ENCODE measurements around the gene NR2E1. TPM values are rescaled to one million over a fixed set of nuclear protein-coding genes. Genes with fewer than 3 reads are reported as not detected.
A peak's percentile ranks its signal among the peaks of the same experiment; 100 is the strongest.

Gene NR2E1
- total and polyA plus RNA-seq, 2 of the 13 experiments (the other 11 are each of a cell fraction or from before 2014, with no cell fraction given): not detected

DNA sequence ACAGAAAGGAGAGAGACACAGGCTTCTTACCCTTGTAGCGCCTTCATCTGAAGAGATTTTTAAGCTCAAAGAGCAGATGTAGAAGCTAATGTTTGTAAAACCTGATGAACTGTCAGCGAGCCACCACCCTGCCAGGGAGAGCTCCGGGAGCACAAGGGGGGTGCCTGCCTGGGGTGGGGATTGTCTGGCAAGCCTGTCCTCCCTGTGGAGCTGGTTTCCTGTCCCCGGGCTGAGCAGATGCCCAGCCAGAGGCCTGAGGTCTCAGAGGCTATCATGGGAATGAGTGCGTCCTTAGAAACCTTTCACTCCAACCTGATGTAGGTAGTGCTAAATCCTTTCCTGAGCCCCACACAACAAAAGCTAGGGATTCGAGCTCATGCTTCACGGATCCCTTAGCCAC is 41.9 kb upstream of the NR2E1 start:
- ATAC-seq: peak; percentile 53; the same call in 2 of the 3 replicates
- intact Hi-C loops (cut with micrococcal nuclease; ENCODE audit: unreplicated experiment) (no loop called here), in situ Hi-C loops (cut with HindIII; ENCODE audit: extremely low pct_ligation_motif_present, low pct_unique_long_range_greater_than_20kb) (no loop called here)
- H3K9me3 ChIP-seq (ENCODE audit: low read length): no peaks in the 10 kb centered on the region
- peaks cover 3 to 53% of the 10 kb centered on the region in 2 experiments; a peak in 4 of 5 replicates for H3K27me3 ChIP-seq (ENCODE audit: control insufficient read depth in 1 of 2, insufficient read depth in 2 of 2, low read length in 2 of 2)
- no peaks in the 10 kb centered on the region for H3K36me3 ChIP-seq (replicated peaks in 1 of 2; ENCODE audit: control insufficient read depth in 1 of 2, insufficient read depth in 2 of 2, low read length in 2 of 2)
- TF ChIP-seq MIER2 (CRISPR knock-in tag; IDR thresholded peaks at IDR 0.05): no peak
- no peak for TF ChIP-seq MIXL1 (CRISPR knock-in tag; IDR thresholded peaks at IDR 0.05)
- no peak for TF ChIP-seq ZNF496 (CRISPR knock-in tag; IDR thresholded peaks at IDR 0.05; ENCODE audit: insufficient replicate concordance)
- TF ChIP-seq, protein P1, sequence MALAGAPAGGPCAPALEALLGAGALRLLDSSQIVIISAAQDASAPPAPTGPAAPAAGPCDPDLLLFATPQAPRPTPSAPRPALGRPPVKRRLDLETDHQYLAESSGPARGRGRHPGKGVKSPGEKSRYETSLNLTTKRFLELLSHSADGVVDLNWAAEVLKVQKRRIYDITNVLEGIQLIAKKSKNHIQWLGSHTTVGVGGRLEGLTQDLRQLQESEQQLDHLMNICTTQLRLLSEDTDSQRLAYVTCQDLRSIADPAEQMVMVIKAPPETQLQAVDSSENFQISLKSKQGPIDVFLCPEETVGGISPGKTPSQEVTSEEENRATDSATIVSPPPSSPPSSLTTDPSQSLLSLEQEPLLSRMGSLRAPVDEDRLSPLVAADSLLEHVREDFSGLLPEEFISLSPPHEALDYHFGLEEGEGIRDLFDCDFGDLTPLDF (CRISPR knock-in tag; IDR thresholded peaks at IDR 0.05): no peak
- TF ChIP-seq, protein P2, sequence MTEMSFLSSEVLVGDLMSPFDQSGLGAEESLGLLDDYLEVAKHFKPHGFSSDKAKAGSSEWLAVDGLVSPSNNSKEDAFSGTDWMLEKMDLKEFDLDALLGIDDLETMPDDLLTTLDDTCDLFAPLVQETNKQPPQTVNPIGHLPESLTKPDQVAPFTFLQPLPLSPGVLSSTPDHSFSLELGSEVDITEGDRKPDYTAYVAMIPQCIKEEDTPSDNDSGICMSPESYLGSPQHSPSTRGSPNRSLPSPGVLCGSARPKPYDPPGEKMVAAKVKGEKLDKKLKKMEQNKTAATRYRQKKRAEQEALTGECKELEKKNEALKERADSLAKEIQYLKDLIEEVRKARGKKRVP (CRISPR knock-in tag; IDR thresholded peaks at IDR 0.05): no peak
- TF ChIP-seq SOX5 (CRISPR knock-in tag; IDR thresholded peaks at IDR 0.05; ENCODE audit: borderline replicate concordance): no peak
- TF ChIP-seq RBAK (CRISPR knock-in tag; IDR thresholded peaks at IDR 0.05): no peak
- TF ChIP-seq CHCHD3 (CRISPR knock-in tag; IDR thresholded peaks at IDR 0.05): no peak
- no peak for TF ChIP-seq NFE2L2 (IDR thresholded peaks at IDR 0.05; ENCODE audit: low read length)
- no peak for TF ChIP-seq JUNB (CRISPR knock-in tag; IDR thresholded peaks at IDR 0.05; ENCODE audit: borderline replicate concordance)
- no peak for TF ChIP-seq RXRA (CRISPR knock-in tag; IDR thresholded peaks at IDR 0.05)
- TF ChIP-seq, protein P3, sequence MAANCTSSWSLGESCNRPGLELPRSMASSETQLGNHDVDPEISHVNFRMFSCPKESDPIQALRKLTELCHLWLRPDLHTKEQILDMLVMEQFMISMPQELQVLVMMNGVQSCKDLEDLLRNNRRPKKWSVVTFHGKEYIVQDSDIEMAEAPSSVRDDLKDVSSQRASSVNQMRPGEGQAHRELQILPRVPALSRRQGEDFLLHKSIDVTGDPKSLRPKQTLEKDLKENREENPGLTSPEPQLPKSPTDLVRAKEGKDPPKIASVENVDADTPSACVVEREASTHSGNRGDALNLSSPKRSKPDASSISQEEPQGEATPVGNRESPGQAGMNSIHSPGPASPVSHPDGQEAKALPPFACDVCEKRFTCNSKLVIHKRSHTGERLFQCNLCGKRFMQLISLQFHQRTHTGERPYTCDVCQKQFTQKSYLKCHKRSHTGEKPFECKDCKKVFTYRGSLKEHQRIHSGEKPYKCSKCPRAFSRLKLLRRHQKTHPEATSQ (CRISPR knock-in tag; IDR thresholded peaks at IDR 0.05; ENCODE audit: borderline replicate concordance): no peak
- TF ChIP-seq RFXANK (CRISPR knock-in tag; IDR thresholded peaks at IDR 0.05): no peak
- no peak for TF ChIP-seq ZNF788 (CRISPR knock-in tag; IDR thresholded peaks at IDR 0.05; ENCODE audit: borderline replicate concordance)
- no peak for TF ChIP-seq ZNF724P (CRISPR knock-in tag; IDR thresholded peaks at IDR 0.05; ENCODE audit: borderline replicate concordance)
- TF ChIP-seq SYNCRIP (IDR thresholded peaks at IDR 0.05; ENCODE audit: insufficient read depth, low read depth, low read length): no peak
- TF ChIP-seq GLI4 (CRISPR knock-in tag; IDR thresholded peaks at IDR 0.05; ENCODE audit: borderline replicate concordance): no peak
- TF ChIP-seq, protein P4, sequence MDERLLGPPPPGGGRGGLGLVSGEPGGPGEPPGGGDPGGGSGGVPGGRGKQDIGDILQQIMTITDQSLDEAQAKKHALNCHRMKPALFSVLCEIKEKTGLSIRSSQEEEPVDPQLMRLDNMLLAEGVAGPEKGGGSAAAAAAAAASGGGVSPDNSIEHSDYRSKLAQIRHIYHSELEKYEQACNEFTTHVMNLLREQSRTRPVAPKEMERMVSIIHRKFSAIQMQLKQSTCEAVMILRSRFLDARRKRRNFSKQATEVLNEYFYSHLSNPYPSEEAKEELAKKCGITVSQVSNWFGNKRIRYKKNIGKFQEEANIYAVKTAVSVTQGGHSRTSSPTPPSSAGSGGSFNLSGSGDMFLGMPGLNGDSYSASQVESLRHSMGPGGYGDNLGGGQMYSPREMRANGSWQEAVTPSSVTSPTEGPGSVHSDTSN (CRISPR knock-in tag; IDR thresholded peaks at IDR 0.05): no peak
- H3K4me1 ChIP-seq (ENCODE audit: insufficient read depth, low read length): peaks cover 45% of the 10 kb centered on the region
- H2AFZ ChIP-seq (ENCODE audit: low read length): no peak overlapping the region
- no peak overlapping the region for H3K27ac ChIP-seq (ENCODE audit: extremely low read length, insufficient read depth, low read length)
- H3K4me2 ChIP-seq (ENCODE audit: low read depth, low read length): no peak overlapping the region
- no peaks in the 10 kb centered on the region for H3K79me2 ChIP-seq (ENCODE audit: insufficient read depth, low read length)
- no peak overlapping the region for H3K9ac ChIP-seq (ENCODE audit: insufficient read depth, low read depth, low read length)
- DNase-seq (ENCODE audit: low spot score): no peak
- POLR2A ChIA-PET: no interaction called here
- BruUV-seq (replicated peaks): no TSS peak
- H4K20me1 ChIP-seq (ENCODE audit: insufficient read depth, low read length): no peaks in the 10 kb centered on the region
- FAIRE-seq: no peak
- H3K4me3 ChIP-seq (replicated peaks in 1 of 3; ENCODE audit: insufficient read depth in 1 of 3, low read depth in 2 of 3, low read length in 3 of 3): no peak overlapping the region; a peak in 1 of 6 replicates
- CTCF ChIA-PET (ENCODE audit: low intra/inter-chr PET ratio, low total read pairs): no interaction called here
- WGBS (ENCODE audit: low lambda C conversion rate): 18% methylated on average over 7 of the region's 7 CpGs
